CD4-positive, alpha-beta T cell (primary cell): ENCODE results near the gene DIAPH2. TPM values are rescaled to one million over a fixed set of nuclear protein-coding genes. Genes with fewer than 3 reads are reported as not detected.

Source experiments
- ATAC-seq: fragments of 200-7000 bp; cut with Tn5 transposase; one replicate; pipeline ENCODE4 v1.10.0; 2022; ENCODE audit warnings: mild to moderate bottlenecking; ENCODE audit not compliant: poor library complexity
- CTCF ChIA-PET: fragments of 350-600 bp; sonication (Branson Sonifier 250); formaldehyde crosslinking; loops from one replicate; lab custom pipeline; 2021; ENCODE audit warnings: antibody characterized with exemption, inconsistent platforms; lab: Charles Lee
- POLR2A ChIA-PET: fragments of 350-600 bp; sonication (Branson Sonifier 250); formaldehyde crosslinking; loops from one replicate; lab custom pipeline; 2021; ENCODE audit warnings: antibody characterized with exemption, inconsistent platforms; lab: Charles Lee
- DNase-seq, 14 experiments: peaks; one replicate each; pipeline ENCODE4 v3.0.0-alpha.2; 2013 to 2020; ENCODE audit warnings: mixed read lengths in 2 of 14
- H3K27ac ChIP-seq, 2 donors: one replicate each; pipeline versions ENCODE4 v1.5.1 to v1.7.0; 2013; ENCODE audit warnings: low read length in 2 of 2, low read depth in 1 of 2, mild to moderate bottlenecking in 1 of 2
- H3K27me3 ChIP-seq, 2 experiments: 1 replicate in 1 of 2; 2 replicates in 1 of 2; pipeline versions ENCODE4 v1.6.1 to v1.7.0; 2013; ENCODE audit warnings: low read length in 2 of 2, control low read depth in 1 of 2, mild to moderate bottlenecking in 1 of 2, moderate library complexity in 1 of 2; ENCODE audit not compliant: insufficient read depth in 2 of 2, control insufficient read depth in 1 of 2
- H3K36me3 ChIP-seq: one replicate; pipeline ENCODE4 v1.6.1; 2013; ENCODE audit warnings: low read length, control low read depth; ENCODE audit not compliant: insufficient read depth
- H3K4me1 ChIP-seq: one replicate; pipeline ENCODE4 v1.6.1; 2013; ENCODE audit warnings: low read length, control low read depth; ENCODE audit not compliant: insufficient read depth
- H3K4me3 ChIP-seq: one replicate; pipeline ENCODE4 v1.5.1; 2013; ENCODE audit warnings: mild to moderate bottlenecking, low read length, moderate library complexity
- H3K9me3 ChIP-seq, 2 experiments: 1 replicate in 1 of 2; 2 replicates in 1 of 2; pipeline versions ENCODE4 v1.6.1 to v1.7.0; 2013; ENCODE audit warnings: low read length in 2 of 2, mild to moderate bottlenecking in 2 of 2, control low read depth in 1 of 2, moderate library complexity in 1 of 2; ENCODE audit not compliant: control insufficient read depth in 1 of 2, insufficient read depth in 1 of 2
- H3K27ac Mint-ChIP-seq: one replicate; pipeline ENCODE4 v1.8.0; 2020; ENCODE audit warnings: mixed read lengths
- H3K27me3 Mint-ChIP-seq: one replicate; pipeline ENCODE4 v1.8.0; 2021; ENCODE audit warnings: mixed read lengths
- H3K36me3 Mint-ChIP-seq: one replicate; pipeline ENCODE4 v1.8.0; 2021; ENCODE audit warnings: low read depth, mixed read lengths
- H3K4me1 Mint-ChIP-seq: one replicate; pipeline ENCODE4 v1.8.0; 2021; ENCODE audit warnings: low read depth, mixed read lengths
- H3K4me3 Mint-ChIP-seq: one replicate; pipeline ENCODE4 v1.8.0; 2020; ENCODE audit warnings: mild to moderate bottlenecking, mixed read lengths
- H3K9me3 Mint-ChIP-seq: one replicate; pipeline ENCODE4 v1.8.0; 2020; ENCODE audit warnings: mixed read lengths
- CTCF ChIP-seq: fragments of 200-600 bp; IDR thresholded peaks from one replicate; pipeline ENCODE4 v1.8.0; 2022; ENCODE audit warnings: antibody characterized with exemption, mild to moderate bottlenecking
- intact Hi-C, 2 experiments: fragments of 100-400 bp; cut with DNase I in 1 of 2; cut with micrococcal nuclease in 1 of 2; formaldehyde crosslinking; loops; one replicate each; pipeline versions ENCODE4 v1.15.1 to v1.9.0; 2023 to 2025; cut with DNase I, micrococcal nuclease
- total RNA-seq, 174 experiments: library from RNA in 2 of 174; stranded (reverse) in 2 of 174; gene quantifications; one replicate each; pipeline ENCODE4 v1.2.3 and lab custom pipeline; 2021 to 2026

Gene DIAPH2
- total RNA-seq, 2 experiments from 2014 or later = 11.4 to 11.7 TPM

DNA sequence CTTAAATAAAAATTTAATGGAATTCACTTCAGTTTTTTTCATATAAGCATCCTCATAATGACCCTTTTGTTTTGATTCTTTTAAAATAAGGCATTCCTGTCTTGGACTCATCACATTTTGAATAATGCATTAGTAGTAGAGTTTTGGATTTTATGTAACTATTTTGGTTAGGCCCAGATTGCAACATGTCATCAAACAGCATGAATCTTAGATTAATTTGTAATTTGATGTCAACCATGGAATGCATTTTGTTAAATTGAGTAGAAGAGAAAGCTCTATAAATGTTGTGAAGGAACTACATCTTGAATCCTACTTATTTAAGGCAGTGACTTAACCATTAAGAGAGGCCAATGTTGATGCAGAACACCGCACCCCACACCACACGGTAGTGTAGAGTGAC is 3.1 kb downstream of the DIAPH2 start:
- Mint-ChIP-seq H3K9me3 (no peaks in the 10 kb centered on the region), H3K4me1 (peaks cover 50% of the 10 kb centered on the region), H3K27me3 (no peaks in the 10 kb centered on the region), H3K36me3 (peaks cover 7% of the 10 kb centered on the region), H3K27ac (no peak overlapping the region), H3K4me3 (peak overlapping the region; percentile 38)
- ATAC-seq (no peak), DNase-seq (no peak)
- Histone ChIP-seq H3K9me3 (no peaks in the 10 kb centered on the region), H3K27ac (no peak overlapping the region), H3K4me3 (no peak overlapping the region), H3K4me1 (peaks cover 11% of the 10 kb centered on the region), H3K27me3 (no peaks in the 10 kb centered on the region), H3K36me3 (no peaks in the 10 kb centered on the region)
- ChIA-PET POLR2A (no interaction called here), CTCF (no interaction called here)
- TF ChIP-seq CTCF = no peak
- intact Hi-C loops = no loop called here

DNA sequence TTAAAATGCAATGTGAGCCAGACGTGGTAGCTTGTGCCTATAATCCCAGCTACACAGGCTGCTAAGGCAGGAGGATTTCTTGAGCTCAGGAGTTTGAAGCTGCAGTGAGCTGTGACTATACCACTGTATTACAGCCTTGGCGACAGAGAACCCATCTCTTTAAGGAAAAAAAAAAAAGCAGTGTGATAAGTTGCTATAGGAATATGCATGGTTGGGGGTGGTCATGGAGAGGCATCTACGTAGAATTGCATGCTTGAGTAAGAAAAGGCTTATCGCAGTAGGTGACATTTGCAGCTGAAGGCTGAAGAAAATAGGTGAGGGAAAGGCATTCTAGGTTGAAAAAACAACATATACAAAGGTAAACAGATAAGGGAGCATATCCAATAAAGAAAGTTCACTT is 4.1 kb downstream of the DIAPH2 start:
- H3K36me3 Mint-ChIP-seq = peaks cover 7% of the 10 kb centered on the region
- H3K36me3 ChIP-seq = no peaks in the 10 kb centered on the region
- H3K9me3 ChIP-seq = no peaks in the 10 kb centered on the region
- H3K27ac Mint-ChIP-seq = no peak overlapping the region
- no peak overlapping the region for H3K4me3 Mint-ChIP-seq
- ATAC-seq (no peak), DNase-seq (no peak)
- H3K4me1 Mint-ChIP-seq = peaks cover 48% of the 10 kb centered on the region
- no peak overlapping the region for H3K4me3 ChIP-seq
- H3K9me3 Mint-ChIP-seq = no peaks in the 10 kb centered on the region
- no peaks in the 10 kb centered on the region for H3K27me3 ChIP-seq
- no peaks in the 10 kb centered on the region for H3K27me3 Mint-ChIP-seq
- ChIA-PET CTCF (no interaction called here), POLR2A (no interaction called here)
- no peak overlapping the region for H3K27ac ChIP-seq
- no peak for TF ChIP-seq CTCF
- intact Hi-C loops = no loop called here
- peaks cover 7% of the 10 kb centered on the region for H3K4me1 ChIP-seq

- no peak overlapping the region for H3K4me3 Mint-ChIP-seq
- Histone ChIP-seq H3K4me3 (no peak overlapping the region), H3K4me1 (no peaks in the 10 kb centered on the region), H3K27me3 (no peaks in the 10 kb centered on the region), H3K36me3 (no peaks in the 10 kb centered on the region), H3K9me3 (no peaks in the 10 kb centered on the region), H3K27ac (no peak overlapping the region)
- intact Hi-C loops = no loop called here
- POLR2A ChIA-PET = no interaction called here
- H3K9me3 Mint-ChIP-seq = no peaks in the 10 kb centered on the region
- H3K4me1 Mint-ChIP-seq = peaks cover 38% of the 10 kb centered on the region
- ATAC-seq = no peak
- DNase-seq = no peak
- CTCF ChIA-PET = no interaction called here
- peaks cover 7% of the 10 kb centered on the region for H3K36me3 Mint-ChIP-seq
- no peak for TF ChIP-seq CTCF
- no peaks in the 10 kb centered on the region for H3K27me3 Mint-ChIP-seq
- H3K27ac Mint-ChIP-seq = no peak overlapping the region
These were observed 5.3 kb downstream of the DIAPH2 start for GRCh38 chrX:96689991-96690390.
